Measurements from ENCODE around the gene TGIF1. TPM values are rescaled to one million over a fixed set of nuclear protein-coding genes. Genes with fewer than 3 reads are reported as not detected.
"Not testable (repeated sequence)": the region's sequence is repeated elsewhere in the genome, so short reads cannot be mapped to it uniquely, and the experiment has no call there.

Gene TGIF1
- total RNA-seq, 4 donors from 2014 or later: 48.2 to 142 (median 64.0) TPM

DNA sequence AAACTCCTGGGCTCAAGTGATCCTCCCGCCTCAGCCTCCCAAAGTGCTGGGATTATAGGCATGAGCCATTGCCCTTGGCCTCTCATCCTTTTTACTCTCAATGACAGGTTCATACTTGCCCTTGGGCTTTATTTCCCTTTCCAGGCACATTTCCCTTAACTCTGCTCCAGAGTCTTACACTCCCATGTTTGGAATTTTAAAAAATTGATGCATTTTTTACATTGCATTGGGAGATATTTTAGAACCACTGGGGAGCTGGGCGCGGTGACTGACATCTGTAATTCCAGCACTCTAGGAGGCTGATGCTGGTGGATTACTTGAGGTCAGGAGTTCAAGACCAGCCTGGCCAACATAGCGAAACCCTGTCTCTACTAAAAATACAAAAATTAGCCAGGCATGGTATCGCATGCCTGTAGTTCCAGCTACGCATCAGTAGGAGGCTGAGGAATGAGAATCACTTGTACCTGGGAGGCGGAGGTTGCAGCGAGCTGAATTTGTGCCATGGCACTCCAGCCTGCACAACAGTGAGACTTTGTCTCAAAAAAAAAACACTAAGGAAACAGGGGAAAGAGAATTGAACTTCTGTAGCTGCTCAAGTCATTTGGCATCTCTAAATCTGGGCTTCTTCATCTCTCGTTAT is 18.2 kb downstream of the TGIF1 start:
- 96% methylated on average over 9 of the region's 9 CpGs for WGBS
- intact Hi-C loops (cut with DNase I): loop anchor here (10.0 kb wide), 1 partner anchor 1777 kb away; no protein-coding TSS in a partner anchor
- no peak overlapping the region for H3K27ac ChIP-seq (replicated peaks in 1 of 4)

DNA sequence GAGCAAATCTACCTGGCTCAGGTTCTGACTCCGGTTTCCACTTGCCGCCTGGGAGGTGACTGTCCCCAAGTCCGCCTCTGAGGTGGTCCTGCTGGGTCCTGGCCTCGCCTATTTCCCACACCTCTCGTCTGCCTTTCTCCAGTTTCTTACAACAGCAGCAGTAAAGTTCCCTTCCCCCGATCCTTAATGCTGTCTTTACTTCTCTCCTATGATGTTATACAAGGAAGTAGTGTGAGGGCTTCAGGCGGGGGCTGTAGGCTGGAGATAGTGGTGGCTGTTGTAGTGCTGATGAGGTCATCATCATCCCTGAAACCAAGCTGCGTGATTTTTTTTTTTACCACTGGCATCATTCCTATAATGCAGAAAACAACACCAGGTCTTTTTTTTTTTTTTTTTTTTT is 18.9 kb downstream of the TGIF1 start:
- Histone ChIP-seq H3K9me3 (no peaks in the 10 kb centered on the region), H3K4me3 (no peak overlapping the region), H3K27ac (replicated peaks in 1 of 4) (no peak overlapping the region), H3K36me3 (no peaks in the 10 kb centered on the region), H3K27me3 (no peaks in the 10 kb centered on the region), H3K4me1 (peaks cover 0 to 11% (median 2%) of the 10 kb centered on the region in 4 donors)
- DNase-seq (ENCODE audit: extremely low spot score): peak; percentile 42
- 83% methylated on average over 8 of the region's 8 CpGs for WGBS
- TF ChIP-seq POLR2A (IDR thresholded peaks at IDR 0.05; ENCODE audit: low read depth): no peak
- TF ChIP-seq EP300 (IDR thresholded peaks at IDR 0.05): no peak
- no peak for TF ChIP-seq POLR2AphosphoS5 (IDR thresholded peaks at IDR 0.05)
- TF ChIP-seq, protein P1, sequence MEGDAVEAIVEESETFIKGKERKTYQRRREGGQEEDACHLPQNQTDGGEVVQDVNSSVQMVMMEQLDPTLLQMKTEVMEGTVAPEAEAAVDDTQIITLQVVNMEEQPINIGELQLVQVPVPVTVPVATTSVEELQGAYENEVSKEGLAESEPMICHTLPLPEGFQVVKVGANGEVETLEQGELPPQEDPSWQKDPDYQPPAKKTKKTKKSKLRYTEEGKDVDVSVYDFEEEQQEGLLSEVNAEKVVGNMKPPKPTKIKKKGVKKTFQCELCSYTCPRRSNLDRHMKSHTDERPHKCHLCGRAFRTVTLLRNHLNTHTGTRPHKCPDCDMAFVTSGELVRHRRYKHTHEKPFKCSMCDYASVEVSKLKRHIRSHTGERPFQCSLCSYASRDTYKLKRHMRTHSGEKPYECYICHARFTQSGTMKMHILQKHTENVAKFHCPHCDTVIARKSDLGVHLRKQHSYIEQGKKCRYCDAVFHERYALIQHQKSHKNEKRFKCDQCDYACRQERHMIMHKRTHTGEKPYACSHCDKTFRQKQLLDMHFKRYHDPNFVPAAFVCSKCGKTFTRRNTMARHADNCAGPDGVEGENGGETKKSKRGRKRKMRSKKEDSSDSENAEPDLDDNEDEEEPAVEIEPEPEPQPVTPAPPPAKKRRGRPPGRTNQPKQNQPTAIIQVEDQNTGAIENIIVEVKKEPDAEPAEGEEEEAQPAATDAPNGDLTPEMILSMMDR (IDR thresholded peaks at IDR 0.05): no peak
- intact Hi-C loops (cut with DNase I): loop anchor here (10.0 kb wide), 1 partner anchor 1776 kb away; no protein-coding TSS in a partner anchor

More for the DNA sequence above, 18.2 kb downstream of the TGIF1 start:
- TF ChIP-seq EP300 (IDR thresholded peaks at IDR 0.05): no peak
- no peak for TF ChIP-seq POLR2AphosphoS5 (IDR thresholded peaks at IDR 0.05)
- no peak for TF ChIP-seq POLR2A (IDR thresholded peaks at IDR 0.05; ENCODE audit: low read depth)
- TF ChIP-seq, protein P1 (IDR thresholded peaks at IDR 0.05): no peak
- no peak overlapping the region for H3K4me3 ChIP-seq
- DNase-seq (ENCODE audit: extremely low spot score): peak; percentile 31
- no peaks in the 10 kb centered on the region for H3K36me3 ChIP-seq
- no peaks in the 10 kb centered on the region for H3K9me3 ChIP-seq
- H3K4me1 ChIP-seq: peaks cover 0 to 11% (median 2%) of the 10 kb centered on the region in 4 donors
- H3K27me3 ChIP-seq: no peaks in the 10 kb centered on the region

DNA sequence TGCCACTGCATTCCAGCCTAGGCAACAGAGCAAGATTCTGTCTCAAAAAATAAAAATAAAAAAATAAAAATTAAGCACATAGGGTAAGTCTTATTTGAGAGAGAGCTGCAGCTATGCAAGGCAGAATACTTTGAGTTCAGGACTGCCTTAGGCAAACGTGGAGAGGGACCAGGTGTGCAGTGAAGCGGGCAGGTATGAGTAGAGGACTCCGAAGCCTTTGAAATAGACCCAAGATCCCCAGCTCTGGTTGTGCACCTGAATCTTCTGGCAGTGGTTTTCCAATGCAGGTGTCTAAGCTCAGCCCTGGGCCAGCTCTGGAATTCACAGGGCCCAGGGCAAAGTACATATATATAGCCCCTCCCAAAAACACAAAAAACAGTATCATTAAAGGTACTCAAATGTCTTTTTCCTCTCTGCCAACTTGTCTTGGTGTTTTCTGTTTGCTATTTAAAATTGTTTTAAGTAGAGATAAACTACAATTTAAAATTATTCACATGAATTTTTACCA is 21.2 kb downstream of the TGIF1 start:
- TF ChIP-seq EP300 (IDR thresholded peaks at IDR 0.05) (no peak), POLR2AphosphoS5 (IDR thresholded peaks at IDR 0.05) (no peak), POLR2A (IDR thresholded peaks at IDR 0.05; ENCODE audit: low read depth) (no peak)
- TF ChIP-seq, protein P1 (IDR thresholded peaks at IDR 0.05): no peak
- DNase-seq (ENCODE audit: extremely low spot score): no peak
- Histone ChIP-seq H3K27ac (replicated peaks in 1 of 4) (no peak overlapping the region), H3K27me3 (no peaks in the 10 kb centered on the region), H3K9me3 (no peaks in the 10 kb centered on the region), H3K4me1 (peaks cover 0 to 8% (median 2%) of the 10 kb centered on the region in 4 donors), H3K36me3 (no peaks in the 10 kb centered on the region), H3K4me3 (no peak overlapping the region)
- intact Hi-C loops (cut with DNase I): no loop called here
- 91% methylated on average over 3 of the region's 3 CpGs for WGBS

- DNase-seq (ENCODE audit: extremely low spot score): peak; percentile 42
- H3K27ac ChIP-seq (replicated peaks in 1 of 4); H3K4me3 ChIP-seq; H3K36me3 ChIP-seq; intact Hi-C loops (cut with DNase I); H3K9me3 ChIP-seq; H3K4me1 ChIP-seq; H3K27me3 ChIP-seq: not testable (repeated sequence)
- whole genome bisulfite sequencing: 92% methylated on average over 3 of the region's 3 CpGs
Observed at GRCh38 chr18:3472121-3472520, 22.1 kb downstream of the TGIF1 start.

GRCh38 chr18:3472681-3473544 is 22.9 kb downstream of the TGIF1 start:
- no peaks in the 10 kb centered on the region for H3K4me1 ChIP-seq
- no peak overlapping the region for H3K4me3 ChIP-seq
- intact Hi-C loops (cut with DNase I): no loop called here
- H3K27me3 ChIP-seq: no peaks in the 10 kb centered on the region
- H3K9me3 ChIP-seq: no peaks in the 10 kb centered on the region
- DNase-seq (ENCODE audit: extremely low spot score): peak; percentile 91
- H3K27ac ChIP-seq (replicated peaks in 1 of 4): no peak overlapping the region
- TF ChIP-seq POLR2A (IDR thresholded peaks at IDR 0.05; ENCODE audit: low read depth) (no peak), POLR2AphosphoS5 (IDR thresholded peaks at IDR 0.05) (no peak), EP300 (IDR thresholded peaks at IDR 0.05) (no peak)
- TF ChIP-seq, protein P1 (IDR thresholded peaks at IDR 0.05): no peak
- 93% methylated on average over 18 of the region's 18 CpGs for WGBS
- H3K36me3 ChIP-seq: no peaks in the 10 kb centered on the region
